Ovary (tissue), 9 donors: Measurements from ENCODE around the gene PHOX2A. TPM values are rescaled to one million over a fixed set of nuclear protein-coding genes. Genes with fewer than 3 reads are reported as not detected.

ENCODE experiments used
- DNase-seq, 5 donors: peaks; one replicate each; pipeline ENCODE4 v3.0.0-alpha.2; 2019 to 2020
- H3K27ac ChIP-seq, 2 donors: fragments of 200-600 bp; one replicate each; pipeline versions ENCODE4 v1.5.1 to v1.8.0; 2019 to 2022
- H3K27me3 ChIP-seq: fragments of 200-600 bp; one replicate; pipeline ENCODE4 v1.8.0; 2022
- H3K36me3 ChIP-seq: fragments of 200-600 bp; sonication (generic); one replicate; pipeline ENCODE4 v1.5.1; 2019
- H3K4me1 ChIP-seq: one replicate; pipeline ENCODE4 v1.8.1; 2013; ENCODE audit warnings: mild to moderate bottlenecking, moderate library complexity; ENCODE audit not compliant: insufficient read depth
- H3K4me3 ChIP-seq: fragments of 200-600 bp; sonication (generic); one replicate; pipeline ENCODE4 v1.5.1; 2017
- H3K9me3 ChIP-seq, 2 donors: fragments of 200-600 bp in 1 of 2; sonication (generic) in 1 of 2; one replicate each; pipeline versions ENCODE4 v1.5.1 to v1.8.1; 2013 to 2019; ENCODE audit warnings: mild to moderate bottlenecking in 1 of 2, moderate library complexity in 1 of 2
- CTCF ChIP-seq, 3 donors: fragments of 450-650 bp in 2 of 3; fragments of 200-600 bp in 1 of 3; IDR thresholded peaks; one replicate each; pipeline versions ENCODE4 v1.5.1 to v1.8.0; 2016 to 2022; ENCODE audit warnings: antibody characterized with exemption in 3 of 3, mild to moderate bottlenecking in 1 of 3
- EP300 ChIP-seq: sonication (generic); formaldehyde crosslinking; IDR thresholded peaks from one replicate; pipeline ENCODE4 v1.6.1; 2017; ENCODE audit warnings: antibody characterized with exemption
- POLR2A ChIP-seq: fragments of 450-650 bp; IDR thresholded peaks from one replicate; pipeline ENCODE4 v1.6.1; 2017; ENCODE audit warnings: antibody characterized with exemption, mild to moderate bottlenecking, moderate library complexity
- WGBS, 3 donors: extraction: QIAGEN DNeasy Blood & Tissue Kit in 1 of 3; methylation state at CpG; one replicate each; pipeline versions ENCODE4 v1.1.5 to v1.1.7; 2013 to 2017; 5-methylcytosine and 5-hydroxymethylcytosine counted together
- intact Hi-C, 4 donors: fragments of 100-400 bp; cut with DNase I; formaldehyde crosslinking; loops; one replicate each; pipeline versions ENCODE4 v1.11.0 to v1.15.1; 2022 to 2023
- polyA plus RNA-seq, 2 donors: library from polyadenylated mRNA; stranded (reverse); fragments of 200-250 nt in 1 of 2; fragments of 350-450 nt in 1 of 2; fragmentation: Illumina TruSeq in 1 of 2; extraction: RNeasy Lipid Tissue Mini Kit (QIAGEN cat#74804) in 1 of 2; gene quantifications; one replicate each; pipeline ENCODE4 v1.2.3, GENCODE V29; 2013 to 2014
- total RNA-seq, 7 donors: library from RNA; depleted of rRNA in 2 of 7; stranded (reverse); fragments of >200 nt in 2 of 7; fragmentation: NEBNext Ultra II Directional in 3 of 7; extraction: Animal tissue kit (Norgen Biotek cat#: 25700) in 3 of 7; gene quantifications; one replicate each; pipeline versions ENCODE4 v1.1.0 to v1.2.4, GENCODE V29; 2016 to 2023
- donor health status: DM: no; HTN: no; CAD: no; lungs with moderate emphysema.
- donor health status: DM: no; HTN: no; CAD: no.
- donor health status: Bipolar disorder and iron deficiency.
- donor health status: DM: yes; HTN: yes; CAD: no.
- donor health status: DM: no; HTN: no; CAD: no.
- donor health status: DM: yes; HTN: yes; CAD: no.

PHOX2A gene
- total and polyA plus RNA-seq, 9 donors, result not detected

DNA sequence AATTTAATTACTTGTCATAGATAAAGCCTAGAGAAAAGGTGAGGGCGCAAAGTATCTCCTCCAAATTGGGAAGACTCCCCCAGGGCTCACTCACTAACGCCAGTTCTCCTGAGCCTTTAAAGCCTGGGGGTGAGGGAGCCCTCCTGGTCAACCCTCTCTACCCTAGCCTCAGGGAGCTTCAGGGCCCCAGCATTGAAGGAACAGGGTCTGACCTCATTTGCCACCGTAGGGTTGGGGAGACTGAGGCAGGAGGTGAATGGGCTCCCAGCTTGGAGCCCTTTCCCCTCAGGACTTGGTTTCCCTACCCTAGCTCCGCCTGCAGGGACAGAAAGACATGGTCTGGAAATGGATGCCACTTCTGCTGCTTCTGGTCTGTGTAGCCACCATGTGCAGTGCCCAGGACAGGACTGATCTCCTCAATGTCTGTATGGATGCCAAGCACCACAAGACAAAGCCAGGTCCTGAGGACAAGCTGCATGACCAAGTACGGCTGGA lies 25.7 kb downstream of the PHOX2A start:
- no peak for DNase-seq
- peaks cover 3% of the 10 kb centered on the region for H3K4me1 ChIP-seq
- WGBS, 3 donors, result 75 to 83% (median 80%) methylated on average over 5 of the region's 5 CpGs
- H3K27me3 ChIP-seq, result no peaks in the 10 kb centered on the region
- H3K36me3 ChIP-seq, result no peaks in the 10 kb centered on the region
- H3K27ac ChIP-seq, result no peak overlapping the region
- H3K9me3 ChIP-seq, result no peaks in the 10 kb centered on the region
- no peak overlapping the region for H3K4me3 ChIP-seq
- intact Hi-C loops, result no loop called here
- TF ChIP-seq POLR2A (no peak), EP300 (no peak), CTCF (IDR thresholded peaks at IDR 0.05) (no peak)

GRCh38 chr11:72217841-72218240 lies 26.1 kb downstream of the PHOX2A start:
- Histone ChIP-seq H3K27ac (no peak overlapping the region), H3K9me3 (no peaks in the 10 kb centered on the region), H3K4me1 (peaks cover 3% of the 10 kb centered on the region), H3K36me3 (no peaks in the 10 kb centered on the region), H3K4me3 (no peak overlapping the region), H3K27me3 (no peaks in the 10 kb centered on the region)
- WGBS, 3 donors, result 18 to 23% (median 21%) methylated on average over 2 of the region's 2 CpGs
- no peak for DNase-seq
- intact Hi-C loops, result no loop called here
- TF ChIP-seq EP300 (no peak), CTCF (IDR thresholded peaks at IDR 0.05) (no peak), POLR2A (no peak)

DNA sequence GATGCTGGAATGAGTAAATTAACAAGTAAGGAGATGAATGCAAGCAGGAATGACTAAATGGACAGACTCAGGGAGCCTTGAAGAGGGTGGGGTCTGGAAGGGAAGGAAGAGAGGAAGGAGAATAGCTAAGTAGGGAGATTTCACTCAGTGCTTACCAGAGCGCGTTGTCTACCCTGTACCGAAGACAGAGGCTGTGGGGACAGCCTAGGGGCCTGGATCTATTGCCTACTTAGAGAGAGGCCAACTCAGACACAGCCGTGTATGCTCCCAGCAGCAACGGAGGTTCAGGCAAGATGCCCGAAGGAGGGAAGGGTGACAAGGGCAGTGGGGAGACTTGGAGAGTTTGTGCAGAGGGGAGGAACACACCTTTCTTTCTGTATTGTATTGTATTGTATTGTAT lies 27.3 kb downstream of the PHOX2A start, which contains the start of gene FOLR2:
Gene FOLR2 (plus strand): TSS at position 157 of the 400 bp plus-strand sequence. CDS start 1,791 bp downstream, outside the sequence.
- Histone ChIP-seq H3K36me3 (no peaks in the 10 kb centered on the region), H3K4me3 (no peak within 1 kb of the TSS), H3K4me1 (no peaks in the 10 kb centered on the region), H3K9me3 (no peaks in the 10 kb centered on the region), H3K27me3 (no peaks in the 10 kb centered on the region), H3K27ac (no peak within 1 kb of the TSS)
- DNase-seq, result no peak
- TF ChIP-seq POLR2A (no peak), EP300 (no peak), CTCF (IDR thresholded peaks at IDR 0.05) (no peak)
- WGBS, 3 donors, result 75 to 85% (median 76%) methylated on average over 6 of the region's 6 CpGs
- intact Hi-C loops, result no loop called here

- Histone ChIP-seq H3K27me3 (no peaks in the 10 kb centered on the region), H3K4me1 (no peaks in the 10 kb centered on the region), H3K36me3 (no peaks in the 10 kb centered on the region), H3K27ac (no peak overlapping the region), H3K9me3 (no peaks in the 10 kb centered on the region), H3K4me3 (no peak overlapping the region)
- DNase-seq, result no peak
- TF ChIP-seq EP300, result no peak
- no peak for TF ChIP-seq CTCF (IDR thresholded peaks at IDR 0.05)
- no peak for TF ChIP-seq POLR2A
- 73 to 74% (median 74%) methylated on average over 4 of the region's 4 CpGs for WGBS, 3 donors
- intact Hi-C loops, result no loop called here
Measured at GRCh38 chr11:72209101-72209500, 34.9 kb downstream of the PHOX2A start.
